Coronary artery (tissue), 2 donors: ENCODE results near the gene SPSB4.
A peak's percentile ranks its signal among the peaks of the same experiment; 100 is the strongest.

ENCODE experiments used
- DNase-seq: peaks from one replicate; pipeline ENCODE4 v3.0.0-alpha.2; 2017; ENCODE audit warnings: low spot score
- H3K27ac ChIP-seq, 2 donors: fragments of 200-600 bp; sonication (generic); one replicate each; pipeline ENCODE4 v1.5.1; 2016 to 2019
- H3K4me3 ChIP-seq: fragments of 200-600 bp; sonication (generic); 2 replicates; pipeline ENCODE4 v1.5.1; 2016; ENCODE audit warnings: mild to moderate bottlenecking, moderate library complexity
- CTCF ChIP-seq: fragments of 200-600 bp; sonication (generic); IDR thresholded peaks from one replicate; pipeline ENCODE4 v1.5.1; 2019; ENCODE audit warnings: antibody characterized with exemption

The SPSB4 gene

GRCh38 chr3:141147657-141148056 lies 96.5 kb downstream of the SPSB4 start:
- DNase-seq = no peak
- H3K4me3 ChIP-seq = no peak overlapping the region
- H3K27ac ChIP-seq = no peak overlapping the region
- TF ChIP-seq CTCF = no peak

DNA sequence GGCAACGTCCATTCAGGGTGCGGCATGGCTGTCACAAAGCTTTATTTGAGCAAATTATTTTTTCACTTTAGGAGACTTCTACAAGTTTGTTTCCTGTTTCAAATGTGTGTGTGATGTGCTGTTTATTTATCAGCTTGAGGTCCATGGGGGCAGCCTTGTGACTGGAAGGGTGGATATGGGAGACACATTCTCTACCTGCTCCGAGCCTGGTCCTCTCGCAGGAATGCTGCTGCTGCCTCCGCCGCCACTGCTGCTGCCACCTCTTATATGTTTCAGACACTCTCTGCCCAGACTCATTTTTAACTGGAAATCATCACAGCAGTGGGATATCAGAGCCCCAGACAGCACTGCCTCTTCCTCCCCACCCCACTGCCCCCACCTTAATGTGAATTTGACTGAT lies 97.0 kb downstream of the SPSB4 start:
- DNase-seq = no peak
- no peak overlapping the region for H3K4me3 ChIP-seq
- TF ChIP-seq CTCF = no peak
- no peak overlapping the region for H3K27ac ChIP-seq

DNA sequence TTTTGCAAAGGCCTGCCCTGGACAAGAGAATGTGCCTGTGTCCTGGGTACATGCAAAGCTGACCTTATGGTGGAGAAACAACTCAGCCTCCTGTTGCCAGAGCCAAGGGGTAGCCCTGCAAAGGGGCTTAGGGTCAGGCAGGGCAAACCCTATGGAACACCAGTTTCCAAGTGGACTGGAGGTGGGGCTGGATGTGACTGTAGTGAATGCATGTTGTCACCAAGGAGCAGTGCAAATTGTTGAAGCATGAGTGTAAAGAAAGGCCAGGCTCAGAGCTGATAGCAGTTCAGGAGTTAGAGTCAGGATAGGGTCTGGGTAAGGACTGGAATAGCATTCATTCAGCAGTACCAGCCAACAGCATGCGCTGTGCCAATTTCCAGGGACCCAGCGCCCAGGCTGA lies 97.6 kb downstream of the SPSB4 start:
- peak; percentile 56 for DNase-seq
- Histone ChIP-seq H3K27ac (no peak overlapping the region), H3K4me3 (no peak overlapping the region)
- no peak for TF ChIP-seq CTCF

DNA sequence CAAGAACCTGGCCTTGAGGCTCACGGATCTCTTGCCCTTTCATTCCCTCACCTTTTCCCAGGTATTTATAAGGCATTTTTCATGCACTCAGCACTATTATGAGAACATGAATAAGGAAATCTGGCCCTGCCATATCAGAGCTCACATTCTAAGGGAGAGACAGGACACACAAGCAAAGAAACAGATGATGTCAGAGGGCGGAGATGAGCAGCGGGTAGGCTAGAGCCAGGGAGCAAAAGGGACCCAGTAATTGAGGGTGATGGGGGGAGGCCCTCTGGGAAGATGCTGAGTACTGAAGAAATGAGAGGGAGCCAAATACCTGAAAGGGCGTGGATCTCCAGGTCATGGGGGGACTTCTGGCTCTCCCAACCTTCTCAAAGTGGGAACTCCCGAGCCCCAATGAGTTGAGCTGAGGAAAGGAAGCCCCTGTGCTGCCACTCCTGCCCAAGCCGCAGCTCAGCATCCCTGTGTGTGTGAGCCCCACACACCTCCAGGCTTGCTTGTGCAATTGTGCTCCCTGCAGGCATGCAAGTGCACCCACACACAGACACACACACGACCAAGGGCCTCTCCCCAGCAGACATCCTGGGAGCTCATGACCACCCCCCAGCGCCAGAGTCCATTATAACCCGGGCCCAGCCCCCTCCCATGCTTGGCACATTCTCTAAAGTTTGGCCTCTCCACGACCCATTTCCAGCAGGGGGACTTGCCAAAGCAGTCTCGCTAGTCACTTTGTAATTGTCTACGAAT lies 99.1 kb downstream of the SPSB4 start:
- no peak overlapping the region for H3K27ac ChIP-seq
- DNase-seq = peak; percentile 58

GRCh38 chr3:141150931-141151330 lies 99.8 kb downstream of the SPSB4 start:
- Histone ChIP-seq H3K4me3 (no peak overlapping the region), H3K27ac (no peak overlapping the region)
- DNase-seq = no peak
- TF ChIP-seq CTCF = no peak

More for the DNA sequence above, 99.1 kb downstream of the SPSB4 start:
- H3K4me3 ChIP-seq = no peak overlapping the region
- no peak for TF ChIP-seq CTCF

DNA sequence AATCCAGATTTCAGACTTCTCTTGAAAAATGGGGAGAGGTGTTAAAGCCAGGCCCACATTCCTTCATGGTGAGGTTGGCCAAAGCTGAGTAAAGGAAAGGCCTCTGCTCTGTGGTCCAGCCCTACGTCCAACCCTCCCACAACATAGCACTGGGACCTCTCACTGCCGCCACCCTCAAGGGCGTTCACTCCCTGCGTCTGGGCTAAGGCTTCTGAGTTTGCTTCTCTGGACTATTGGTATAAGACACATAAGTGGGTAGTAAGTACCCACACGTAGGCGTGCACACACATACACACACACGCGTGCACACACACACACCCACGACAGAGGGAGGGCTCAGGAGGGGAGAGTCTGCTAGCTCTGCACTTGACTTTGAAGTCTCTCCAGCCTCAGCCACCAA lies 100.3 kb downstream of the SPSB4 start:
- H3K4me3 ChIP-seq = no peak overlapping the region
- no peak overlapping the region for H3K27ac ChIP-seq
- DNase-seq = peak; percentile 53
- no peak for TF ChIP-seq CTCF

DNA sequence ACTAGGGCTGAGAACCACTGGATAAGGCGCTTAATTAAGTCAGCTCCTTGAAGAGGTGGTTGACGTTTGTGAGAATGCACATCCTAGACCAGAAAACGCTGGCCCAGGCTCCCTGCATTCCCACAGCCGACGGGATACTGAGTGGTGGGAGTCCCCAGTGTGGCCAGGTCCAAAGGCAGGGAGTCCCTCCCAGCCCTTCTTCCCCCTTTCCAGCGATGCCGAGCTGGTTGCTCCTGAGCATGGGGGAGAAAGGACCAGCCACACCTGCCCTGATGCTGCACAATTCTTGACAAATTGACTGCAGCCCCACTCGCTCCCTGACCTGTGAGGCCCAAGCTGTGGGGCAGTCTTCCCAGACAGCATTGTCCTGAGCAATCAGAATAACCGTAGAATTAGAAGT lies 101.0 kb downstream of the SPSB4 start:
- DNase-seq = peak; percentile 31
- Histone ChIP-seq H3K4me3 (no peak overlapping the region), H3K27ac (no peak overlapping the region)
- no peak for TF ChIP-seq CTCF
